ENCODE measurements around the gene PNPLA3.

- no peak for TF ChIP-seq POLR2A (IDR thresholded peaks at IDR 0.05)
- TF ChIP-seq, protein P1, sequence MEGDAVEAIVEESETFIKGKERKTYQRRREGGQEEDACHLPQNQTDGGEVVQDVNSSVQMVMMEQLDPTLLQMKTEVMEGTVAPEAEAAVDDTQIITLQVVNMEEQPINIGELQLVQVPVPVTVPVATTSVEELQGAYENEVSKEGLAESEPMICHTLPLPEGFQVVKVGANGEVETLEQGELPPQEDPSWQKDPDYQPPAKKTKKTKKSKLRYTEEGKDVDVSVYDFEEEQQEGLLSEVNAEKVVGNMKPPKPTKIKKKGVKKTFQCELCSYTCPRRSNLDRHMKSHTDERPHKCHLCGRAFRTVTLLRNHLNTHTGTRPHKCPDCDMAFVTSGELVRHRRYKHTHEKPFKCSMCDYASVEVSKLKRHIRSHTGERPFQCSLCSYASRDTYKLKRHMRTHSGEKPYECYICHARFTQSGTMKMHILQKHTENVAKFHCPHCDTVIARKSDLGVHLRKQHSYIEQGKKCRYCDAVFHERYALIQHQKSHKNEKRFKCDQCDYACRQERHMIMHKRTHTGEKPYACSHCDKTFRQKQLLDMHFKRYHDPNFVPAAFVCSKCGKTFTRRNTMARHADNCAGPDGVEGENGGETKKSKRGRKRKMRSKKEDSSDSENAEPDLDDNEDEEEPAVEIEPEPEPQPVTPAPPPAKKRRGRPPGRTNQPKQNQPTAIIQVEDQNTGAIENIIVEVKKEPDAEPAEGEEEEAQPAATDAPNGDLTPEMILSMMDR (IDR thresholded peaks at IDR 0.05), result no peak
These were observed 57.0 kb downstream of the PNPLA3 start for GRCh38 chr22:43980579-43980978.

Data from testis (tissue), 2 donors.